Activated CD4-positive, alpha-beta T cell treated with anti-CD3 and anti-CD28 coated beads for 36 hours (primary cell): ENCODE measurements around the gene TH. TPM values are rescaled to one million over a fixed set of nuclear protein-coding genes. Genes with fewer than 3 reads are reported as not detected.
A peak's percentile ranks its signal among the peaks of the same experiment; 100 is the strongest.

Experiments
- ATAC-seq: fragments of 200-7000 bp; cut with Tn5 transposase; one replicate; pipeline ENCODE4 v1.10.0; 2021; ENCODE audit warnings: mild to moderate bottlenecking, moderate library complexity
- CTCF ChIA-PET: fragments of 350-600 bp; sonication (Branson Sonifier 250); formaldehyde crosslinking; loops from one replicate; lab custom pipeline; 2021; ENCODE audit warnings: antibody characterized with exemption; lab: Charles Lee
- POLR2A ChIA-PET: fragments of 350-600 bp; sonication (Branson Sonifier 250); formaldehyde crosslinking; loops from one replicate; lab custom pipeline; 2021; ENCODE audit warnings: antibody characterized with exemption, inconsistent platforms; lab: Charles Lee
- DNase-seq: peaks from one replicate; pipeline ENCODE4 v3.0.0-alpha.2; 2020
- H3K27ac Mint-ChIP-seq: one replicate; pipeline ENCODE4 v1.8.0; 2021; ENCODE audit warnings: mixed read lengths
- H3K27me3 Mint-ChIP-seq: one replicate; pipeline ENCODE4 v1.8.0; 2021; ENCODE audit warnings: mixed read lengths
- H3K36me3 Mint-ChIP-seq: one replicate; pipeline ENCODE4 v1.8.0; 2021; ENCODE audit warnings: low read depth, mixed read lengths
- H3K4me1 Mint-ChIP-seq: one replicate; pipeline ENCODE4 v1.8.0; 2021; ENCODE audit warnings: mixed read lengths
- H3K4me3 Mint-ChIP-seq: one replicate; pipeline ENCODE4 v1.8.0; 2021; ENCODE audit warnings: mild to moderate bottlenecking, moderate library complexity, mixed read lengths
- H3K9me3 Mint-ChIP-seq: one replicate; pipeline ENCODE4 v1.8.0; 2021; ENCODE audit warnings: low read depth, mixed read lengths
- intact Hi-C, 2 experiments: fragments of 100-400 bp; cut with DNase I in 1 of 2; cut with micrococcal nuclease in 1 of 2; formaldehyde crosslinking; loops; one replicate each; pipeline versions ENCODE4 v1.14.2 to v1.15.1; 2022 to 2024; cut with DNase I, micrococcal nuclease
- total RNA-seq, 2 experiments: library from RNA; stranded (reverse); gene quantifications; one replicate each; pipeline ENCODE4 v1.2.3, GENCODE V29; 2021

TH gene
- total RNA-seq, 2 experiments from 2014 or later: not detected

DNA sequence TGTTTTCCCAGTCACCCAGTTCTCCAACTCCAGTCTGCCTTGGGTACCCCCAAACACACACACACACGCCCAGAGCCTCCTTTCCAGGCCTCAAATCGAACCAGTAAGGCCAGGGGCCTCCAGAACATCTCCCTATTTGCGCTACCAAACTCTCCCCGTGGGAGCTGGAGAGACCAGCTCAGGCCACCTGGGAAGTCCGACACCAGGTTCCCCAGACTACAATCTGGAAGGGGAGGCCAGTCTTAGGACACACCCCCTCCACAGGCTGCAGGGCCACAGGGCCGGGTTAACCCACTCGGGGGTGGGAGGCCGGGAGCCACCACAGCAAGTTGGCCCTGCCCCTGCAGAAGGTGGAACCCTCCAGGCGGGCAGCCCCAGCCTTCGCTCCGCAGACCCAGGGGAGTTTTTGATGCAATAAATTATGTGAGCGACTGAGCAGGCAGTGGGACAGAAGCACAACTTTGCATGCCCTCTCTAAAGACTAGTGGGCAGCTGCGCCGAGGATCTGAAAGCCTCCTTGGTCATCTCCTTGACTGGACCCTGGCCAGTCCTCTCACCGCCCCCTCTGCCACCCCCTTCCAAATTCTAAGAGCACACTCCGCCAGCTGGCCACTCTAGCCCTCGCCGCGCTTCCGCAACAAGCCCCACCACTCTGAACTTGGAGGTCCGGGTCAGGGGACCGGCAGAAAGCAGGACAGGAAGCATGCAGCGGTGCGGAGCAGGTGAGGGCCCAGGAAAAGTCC, 35.2 kb downstream of the TH start:
- Mint-ChIP-seq H3K4me1 (peaks cover 9% of the 10 kb centered on the region), H3K4me3 (no peak overlapping the region), H3K27me3 (peaks cover 52% of the 10 kb centered on the region), H3K27ac (no peak overlapping the region), H3K9me3 (peaks cover 1% of the 10 kb centered on the region), H3K36me3 (no peaks in the 10 kb centered on the region)
- DNase-seq: peak; percentile 4
- no peak for ATAC-seq
- CTCF ChIA-PET: interaction anchor here (0.8 to 2.6 kb wide), 2 partner anchors 15 to 47 kb away, joined by 3 to 15 read pairs; no protein-coding TSS in a partner anchor
- intact Hi-C loops: no loop called here
- POLR2A ChIA-PET: no interaction called here

- ATAC-seq (no peak), DNase-seq (peak; percentile 4)
- no peak overlapping the region for H3K4me3 Mint-ChIP-seq
- peaks cover 52% of the 10 kb centered on the region for H3K27me3 Mint-ChIP-seq
- H3K27ac Mint-ChIP-seq: no peak overlapping the region
- H3K9me3 Mint-ChIP-seq: peaks cover 4% of the 10 kb centered on the region
- H3K36me3 Mint-ChIP-seq: no peaks in the 10 kb centered on the region
- POLR2A ChIA-PET: no interaction called here
- intact Hi-C loops: no loop called here
- CTCF ChIA-PET: interaction anchor here (0.8 to 2.6 kb wide), 2 partner anchors 15 to 46 kb away, joined by 3 to 15 read pairs; no protein-coding TSS in a partner anchor
- H3K4me1 Mint-ChIP-seq: peaks cover 7% of the 10 kb centered on the region
Measured at GRCh38 chr11:2135648-2136201, 35.9 kb downstream of the TH start.

DNA sequence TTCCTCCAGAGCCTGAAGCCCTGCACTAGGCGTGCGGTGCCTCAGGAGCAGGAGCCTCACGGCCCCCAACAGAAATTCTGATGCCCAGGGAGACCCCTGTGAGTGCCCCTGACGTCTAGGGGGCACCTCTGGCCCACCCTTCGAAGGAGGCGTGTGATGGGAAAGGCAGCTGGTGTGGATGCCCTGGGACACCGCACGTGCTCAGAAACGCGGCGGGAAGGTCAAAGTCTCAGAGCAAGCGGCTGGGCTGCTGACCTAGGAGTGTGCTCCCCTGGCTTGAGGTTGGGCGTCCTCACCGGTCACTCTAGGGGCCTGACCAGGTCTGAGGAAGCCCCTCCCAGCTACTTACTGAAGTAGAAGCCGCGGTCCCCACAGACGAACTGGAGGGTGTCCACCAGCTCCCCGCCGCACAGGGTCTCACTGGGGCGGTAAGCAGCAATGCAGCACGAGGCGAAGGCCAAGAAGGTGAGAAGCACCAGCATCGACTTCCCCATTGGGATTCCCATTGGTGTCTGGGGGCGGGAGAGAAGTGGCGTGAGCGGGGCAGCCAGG, 36.5 kb downstream of the TH start:
- Mint-ChIP-seq H3K9me3 (peaks cover 4% of the 10 kb centered on the region), H3K27me3 (peaks cover 51% of the 10 kb centered on the region), H3K27ac (no peak overlapping the region), H3K4me1 (peaks cover 7% of the 10 kb centered on the region), H3K4me3 (no peak overlapping the region), H3K36me3 (no peaks in the 10 kb centered on the region)
- DNase-seq (peak; percentile 2), ATAC-seq (no peak)
- intact Hi-C loops: no loop called here
- CTCF ChIA-PET: interaction anchor here (0.7 to 2.6 kb wide), 2 partner anchors 16 to 495 kb away, joined by 3 to 15 read pairs; no protein-coding TSS in a partner anchor
- POLR2A ChIA-PET: no interaction called here

DNA sequence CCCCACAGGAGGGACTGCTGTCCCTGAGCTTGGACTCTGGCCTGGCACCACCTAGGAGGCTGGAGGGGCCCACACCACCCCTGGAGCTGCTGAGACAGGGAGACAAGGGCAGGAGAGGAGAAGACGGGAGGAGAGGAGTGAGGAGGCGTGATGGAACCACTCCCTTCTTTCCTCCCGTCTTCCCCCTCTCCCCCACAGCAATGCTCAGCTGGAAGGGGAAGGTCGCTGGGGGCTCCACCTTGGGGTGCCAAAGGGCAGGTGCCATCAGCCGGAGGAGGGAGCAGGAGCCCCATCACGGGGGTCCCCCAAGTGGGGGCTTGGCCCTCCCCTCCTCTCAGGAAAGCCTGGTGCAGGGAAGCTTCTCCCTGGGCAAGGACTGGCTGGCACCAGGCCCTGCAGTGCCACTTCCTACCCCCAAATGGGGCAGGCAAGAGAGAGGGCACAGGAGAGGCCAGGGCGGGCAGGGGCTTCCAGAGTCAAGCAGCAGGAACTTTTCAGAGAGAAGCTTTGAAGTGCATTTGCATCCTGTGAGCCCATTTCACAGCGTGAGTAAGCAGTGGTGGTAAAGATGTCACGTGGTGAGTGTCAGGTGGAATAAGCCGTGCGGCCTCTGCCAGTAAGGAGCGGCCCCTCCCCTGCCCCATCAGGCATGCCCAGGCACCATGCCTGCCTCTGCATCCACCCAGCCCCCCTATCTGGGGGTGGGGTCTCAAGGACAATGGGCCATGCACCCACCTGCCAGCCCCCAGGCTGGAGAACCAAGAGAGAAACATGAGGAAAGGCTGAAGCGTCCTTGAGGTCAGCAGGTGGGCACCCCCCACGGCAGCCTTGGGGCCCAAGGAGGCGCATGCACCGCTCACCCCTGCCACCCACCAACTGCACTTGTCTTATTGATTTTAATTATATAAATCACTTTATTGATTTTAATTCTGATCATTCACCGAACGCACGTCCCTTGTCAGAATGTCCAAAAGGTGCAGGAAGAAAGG, 37.3 kb downstream of the TH start:
- H3K27ac Mint-ChIP-seq: no peak overlapping the region
- intact Hi-C loops: no loop called here
- H3K4me1 Mint-ChIP-seq: peaks cover 7% of the 10 kb centered on the region
- H3K4me3 Mint-ChIP-seq: no peak overlapping the region
- H3K36me3 Mint-ChIP-seq: no peaks in the 10 kb centered on the region
- ATAC-seq (no peak), DNase-seq (peak; percentile 14)
- ChIA-PET POLR2A (interaction anchor here (1.0 kb wide), 1 partner anchor 57 kb away, joined by 3 read pairs; no protein-coding TSS in a partner anchor), CTCF (interaction anchor here (0.6 to 2.6 kb wide), 4 partner anchors 15 to 494 kb away, joined by 3 to 15 read pairs (median 3); no protein-coding TSS in a partner anchor)
- H3K27me3 Mint-ChIP-seq: peaks cover 51% of the 10 kb centered on the region
- H3K9me3 Mint-ChIP-seq: peaks cover 4% of the 10 kb centered on the region

GRCh38 chr11:2133241-2134021, 38.2 kb downstream of the TH start:
- Mint-ChIP-seq H3K9me3 (peaks cover 4% of the 10 kb centered on the region), H3K36me3 (no peaks in the 10 kb centered on the region), H3K4me1 (peaks cover 7% of the 10 kb centered on the region), H3K27me3 (peaks cover 55% of the 10 kb centered on the region), H3K4me3 (no peak overlapping the region), H3K27ac (no peak overlapping the region)
- ChIA-PET POLR2A (interaction anchor here (1.0 kb wide), 1 partner anchor 56 kb away, joined by 3 read pairs; no protein-coding TSS in a partner anchor), CTCF (interaction anchor here (1.1 kb wide), 2 partner anchors 16 to 18 kb away, joined by 3 to 4 read pairs; no protein-coding TSS in a partner anchor)
- no peak for ATAC-seq
- intact Hi-C loops: no loop called here
- peak; percentile 3 for DNase-seq

DNA sequence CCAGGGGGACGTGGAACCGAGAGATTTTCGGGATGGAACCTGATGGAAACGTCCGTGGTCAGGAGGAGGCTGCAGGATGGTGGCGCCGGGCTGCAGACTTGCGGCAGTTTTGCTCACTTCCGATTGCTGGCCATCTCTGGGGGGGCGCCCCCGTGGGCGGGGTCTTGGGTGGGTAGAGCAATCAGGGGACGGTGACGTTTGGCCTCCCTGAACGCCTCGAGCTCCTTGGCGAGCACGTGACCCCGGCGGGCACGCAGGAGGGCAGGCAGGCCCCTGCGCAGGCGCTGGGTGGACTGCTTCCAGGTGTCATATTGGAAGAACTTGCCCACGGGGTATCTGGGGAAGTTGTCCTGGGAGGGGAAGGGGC, 38.8 kb downstream of the TH start:
- POLR2A ChIA-PET: no interaction called here
- H3K4me3 Mint-ChIP-seq: no peak overlapping the region
- CTCF ChIA-PET: interaction anchor here (1.1 kb wide), 2 partner anchors 17 to 19 kb away, joined by 3 to 4 read pairs; no protein-coding TSS in a partner anchor
- intact Hi-C loops: no loop called here
- no peaks in the 10 kb centered on the region for H3K36me3 Mint-ChIP-seq
- peaks cover 53% of the 10 kb centered on the region for H3K27me3 Mint-ChIP-seq
- peaks cover 4% of the 10 kb centered on the region for H3K9me3 Mint-ChIP-seq
- no peak overlapping the region for H3K27ac Mint-ChIP-seq
- H3K4me1 Mint-ChIP-seq: peaks cover 5% of the 10 kb centered on the region
- no peak for ATAC-seq
- DNase-seq: no peak

DNA sequence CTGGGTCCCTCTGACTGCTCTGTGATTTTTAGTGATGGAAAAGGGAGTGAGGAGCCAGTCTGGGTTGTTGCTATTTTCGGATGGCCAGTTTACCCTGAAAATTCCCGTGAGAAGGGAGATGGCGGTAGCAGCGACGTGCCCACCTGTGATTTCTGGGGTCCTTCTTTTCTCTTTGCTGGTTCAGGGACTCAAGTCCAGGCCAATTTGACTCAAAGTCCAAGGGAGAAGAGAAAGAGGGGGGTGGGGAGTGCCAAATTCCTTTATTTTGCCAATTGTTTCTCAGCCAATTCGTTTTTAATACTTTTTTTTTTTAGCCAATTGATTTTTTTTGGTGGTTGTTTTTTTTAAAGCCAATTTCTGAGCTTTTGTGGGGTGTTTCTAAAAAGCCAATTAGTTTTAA, 39.4 kb downstream of the TH start:
- CTCF ChIA-PET: no interaction called here
- peaks cover 49% of the 10 kb centered on the region for H3K27me3 Mint-ChIP-seq

GRCh38 chr11:2131371-2132236, 40.0 kb downstream of the TH start:
- H3K36me3 Mint-ChIP-seq: no peaks in the 10 kb centered on the region
- H3K27ac Mint-ChIP-seq: no peak overlapping the region
- no peak overlapping the region for H3K4me3 Mint-ChIP-seq
- intact Hi-C loops: no loop called here
- H3K9me3 Mint-ChIP-seq: peaks cover 4% of the 10 kb centered on the region
- peaks cover 45% of the 10 kb centered on the region for H3K27me3 Mint-ChIP-seq
- peak; percentile 1 for DNase-seq
- ChIA-PET CTCF (no interaction called here), POLR2A (interaction anchor here (0.6 kb wide), 1 partner anchor 382 kb away, joined by 3 read pairs; no protein-coding TSS in a partner anchor)
- H3K4me1 Mint-ChIP-seq: no peaks in the 10 kb centered on the region
- no peak for ATAC-seq

More for the DNA sequence above, 39.4 kb downstream of the TH start:
- ATAC-seq (no peak), DNase-seq (no peak)
- H3K9me3 Mint-ChIP-seq: peaks cover 4% of the 10 kb centered on the region
- H3K36me3 Mint-ChIP-seq: no peaks in the 10 kb centered on the region
- intact Hi-C loops: no loop called here
- peaks cover 2% of the 10 kb centered on the region for H3K4me1 Mint-ChIP-seq
- POLR2A ChIA-PET: interaction anchor here (0.6 kb wide), 1 partner anchor 383 kb away, joined by 3 read pairs; no protein-coding TSS in a partner anchor
- no peak overlapping the region for H3K4me3 Mint-ChIP-seq
- no peak overlapping the region for H3K27ac Mint-ChIP-seq

GRCh38 chr11:2130881-2131352, 40.7 kb downstream of the TH start:
- intact Hi-C loops: no loop called here
- Mint-ChIP-seq H3K27me3 (peaks cover 38% of the 10 kb centered on the region), H3K4me3 (no peak overlapping the region), H3K36me3 (no peaks in the 10 kb centered on the region), H3K27ac (no peak overlapping the region), H3K9me3 (peaks cover 4% of the 10 kb centered on the region), H3K4me1 (no peaks in the 10 kb centered on the region)
- POLR2A ChIA-PET: no interaction called here
- no peak for ATAC-seq
- CTCF ChIA-PET: no interaction called here
- DNase-seq: peak; percentile 0
